Pancreas (tissue), 10 donors: Measurements from ENCODE around the gene TMEM108. TPM values are rescaled to one million over a fixed set of nuclear protein-coding genes. Genes with fewer than 3 reads are reported as not detected.

ENCODE experiments used
- ATAC-seq, 4 donors: fragments of 200-7000 bp; cut with Tn5 transposase; one replicate each; pipeline versions ENCODE4 v1.8.0 to v1.9.1; 2020; ENCODE audit warnings: mild to moderate bottlenecking in 4 of 4, moderate library complexity in 4 of 4
- DNase-seq, 6 donors: peaks; one replicate each; pipeline ENCODE4 v3.0.0-alpha.2; 2020
- FAIRE-seq: peaks from 2 replicates; lab custom pipeline; 2012; peaks lifted over from hg19 to GRCh38; lab: Jason Lieb, UNC
- H3K27ac ChIP-seq, 4 donors: fragments of 200-600 bp; sonication (generic); 1 replicate in 3 of 4; 2 replicates in 1 of 4; pipeline versions ENCODE4 v1.5.0 to v1.8.0; 2020
- H3K27me3 ChIP-seq, 4 donors: fragments of 200-600 bp; one replicate each; pipeline ENCODE4 v1.8.0; 2021
- H3K36me3 ChIP-seq, 3 donors: fragments of 200-600 bp; sonication (generic) in 1 of 3; one replicate each; pipeline versions ENCODE4 v1.5.0 to v1.8.0; 2020 to 2021
- H3K4me1 ChIP-seq, 3 donors: fragments of 200-600 bp; one replicate each; pipeline ENCODE4 v1.8.0; 2021
- H3K4me3 ChIP-seq, 4 donors: fragments of 200-600 bp; sonication (generic) in 2 of 4; one replicate each; pipeline versions ENCODE4 v1.5.0 to v1.8.0; 2020 to 2021
- H3K9me3 ChIP-seq, 4 donors: fragments of 200-600 bp; one replicate each; pipeline ENCODE4 v1.8.0; 2021
- CTCF ChIP-seq, 4 donors: fragments of 200-600 bp; sonication (generic) in 3 of 4; IDR thresholded peaks; one replicate each; pipeline versions ENCODE4 v1.5.0 to v1.8.0; 2021; ENCODE audit warnings: antibody characterized with exemption in 4 of 4
- WGBS, 2 donors: extraction: QIAGEN DNeasy Blood & Tissue Kit; methylation state at CpG; one replicate each; pipeline ENCODE4 v1.1.7; 2013; 5-methylcytosine and 5-hydroxymethylcytosine counted together
- intact Hi-C, 3 donors: fragments of 100-400 bp; cut with DNase I; formaldehyde crosslinking; loops; one replicate each; pipeline versions ENCODE4 v1.11.1 to v1.14.2; 2022
- polyA plus RNA-seq, 2 donors: library from polyadenylated mRNA; stranded (reverse); fragments of 200-250 nt; gene quantifications; one replicate each; pipeline ENCODE4 v1.2.3, GENCODE V29; 2013
- total RNA-seq, 6 donors: library from RNA; stranded (reverse); fragmentation: NEBNext Ultra II Directional in 4 of 6; extraction: Animal tissue kit (Norgen Biotek cat#: 25700) in 4 of 6; gene quantifications; one replicate each; pipeline versions ENCODE4 v1.2.1 to v1.2.4, GENCODE V29; 2021 to 2023
- donor health status: healthy with polysubstance abuse.
- donor health status: DM: no; HTN: no; CAD: no; lungs with moderate emphysema.
- donor health status: DM: no; HTN: no; CAD: no.
- donor health status: control.
- donor health status: control.
- donor health status: Bipolar disorder and iron deficiency.
- donor health status: DM: yes; HTN: yes; CAD: no.
- donor health status: DM: no; HTN: no; CAD: no.
- donor health status: DM: no; HTN: no; CAD: no.
- donor health status: DM: yes; HTN: yes; CAD: no.

The TMEM108 gene
- total and polyA plus RNA-seq, 8 donors, result 0.23 to 2.1 (median 0.52) TPM

GRCh38 chr3:133418361-133418760 lies 380.2 kb downstream of the TMEM108 start:
- FAIRE-seq, result no peak
- H3K27me3 ChIP-seq, result no peaks in the 10 kb centered on the region
- H3K9me3 ChIP-seq, result no peaks in the 10 kb centered on the region
- no peak overlapping the region for H3K4me3 ChIP-seq
- H3K36me3 ChIP-seq, result no peaks in the 10 kb centered on the region
- 65 to 69% methylated on average over 7 of the region's 7 CpGs for WGBS, 2 donors
- no peak overlapping the region for H3K27ac ChIP-seq
- no peak for ATAC-seq
- TF ChIP-seq CTCF (IDR thresholded peaks at IDR 0.05), result no peak
- intact Hi-C loops, result loop anchor here in 1 of 3 donors (10.0 kb wide), 1 partner anchor 374 kb away; no protein-coding TSS in a partner anchor
- peaks cover 0 to 3% (median 0%) of the 10 kb centered on the region in 3 donors for H3K4me1 ChIP-seq
- DNase-seq, result no peak

- Histone ChIP-seq H3K27me3 (no peaks in the 10 kb centered on the region), H3K9me3 (no peaks in the 10 kb centered on the region), H3K36me3 (no peaks in the 10 kb centered on the region), H3K4me3 (no peak overlapping the region), H3K27ac (no peak overlapping the region), H3K4me1 (no peaks in the 10 kb centered on the region)
- DNase-seq (no peak), FAIRE-seq (no peak), ATAC-seq (no peak)
- WGBS, 2 donors, result 81 to 84% methylated on average over 15 of the region's 15 CpGs
- TF ChIP-seq CTCF (IDR thresholded peaks at IDR 0.05), result no peak
- intact Hi-C loops, result loop anchor here in 1 of 3 donors (10.0 kb wide), 1 partner anchor 375 kb away; no protein-coding TSS in a partner anchor
Observed at GRCh38 chr3:133419151-133419909, 381.1 kb downstream of the TMEM108 start.

- intact Hi-C loops, result loop anchor here in 1 of 3 donors (10.0 kb wide), 1 partner anchor 690 kb away; no protein-coding TSS in a partner anchor
- Histone ChIP-seq H3K4me3 (no peak overlapping the region), H3K36me3 (no peaks in the 10 kb centered on the region), H3K27me3 (no peaks in the 10 kb centered on the region), H3K9me3 (no peaks in the 10 kb centered on the region), H3K4me1 (no peaks in the 10 kb centered on the region), H3K27ac (no peak overlapping the region)
- no peak for ATAC-seq
- no peak for FAIRE-seq
- no peak for DNase-seq
- 74 to 81% methylated on average over 9 of the region's 9 CpGs for WGBS, 2 donors
- no peak for TF ChIP-seq CTCF (IDR thresholded peaks at IDR 0.05)
Observed at GRCh38 chr3:133424937-133425869, 387.0 kb downstream of the TMEM108 start.

DNA sequence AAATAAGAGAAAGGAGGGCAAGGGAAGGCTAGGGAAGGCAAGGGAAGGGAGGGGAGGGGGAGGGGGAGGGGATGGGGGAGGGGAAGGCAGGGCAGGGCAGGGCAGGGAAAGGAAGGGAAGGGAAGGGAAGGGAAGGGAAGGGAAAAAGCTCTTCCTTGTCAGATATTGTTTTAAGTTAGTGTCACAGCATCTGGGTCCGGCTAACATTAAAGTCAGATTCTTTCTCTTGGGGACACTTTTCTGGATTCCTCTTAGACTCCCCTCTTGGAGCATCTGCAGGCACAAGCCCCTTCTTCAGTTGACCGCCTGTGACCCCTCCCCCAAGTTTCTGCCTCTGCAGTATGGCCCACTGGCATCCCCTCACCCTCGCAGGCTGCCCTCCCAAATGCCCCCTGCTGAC lies 387.7 kb downstream of the TMEM108 start:
- no peaks in the 10 kb centered on the region for H3K36me3 ChIP-seq
- FAIRE-seq, result no peak
- TF ChIP-seq CTCF (IDR thresholded peaks at IDR 0.05), result no peak
- intact Hi-C loops, result loop anchor here in 1 of 3 donors (10.0 kb wide), 1 partner anchor 691 kb away; no protein-coding TSS in a partner anchor
- no peaks in the 10 kb centered on the region for H3K9me3 ChIP-seq
- H3K4me3 ChIP-seq, result no peak overlapping the region
- no peak for DNase-seq
- 62 to 68% methylated on average over 3 of the region's 3 CpGs for WGBS, 2 donors
- no peaks in the 10 kb centered on the region for H3K4me1 ChIP-seq
- H3K27me3 ChIP-seq, result no peaks in the 10 kb centered on the region
- no peak for ATAC-seq
- no peak overlapping the region for H3K27ac ChIP-seq
